ENCODE data around the gene DUSP21.
"Not testable (repeated sequence)": the region's sequence is repeated elsewhere in the genome, so short reads cannot be mapped to it uniquely, and the experiment has no call there.

Gene DUSP21

GRCh38 chrX:44843753-44844152 lies at the start of gene DUSP21:
Gene DUSP21 (plus strand): TSS chrX:44844021. CDS start chrX:44844133, 112 bp downstream.
- no peak for DNase-seq

- peak; percentile 69 for DNase-seq
These were observed 47.8 kb upstream of the DUSP21 start for GRCh38 chrX:44795945-44796450.

- DNase-seq, result no peak
These were observed 41.2 kb upstream of the DUSP21 start for GRCh38 chrX:44802613-44803012.

GRCh38 chrX:44815681-44816080 lies 28.1 kb upstream of the DUSP21 start:
- DNase-seq, result no peak

- no peak for DNase-seq
These were observed 27.5 kb upstream of the DUSP21 start for GRCh38 chrX:44816367-44816766.

- no peak for DNase-seq
These were observed 26.8 kb upstream of the DUSP21 start for GRCh38 chrX:44817029-44817428.

GRCh38 chrX:44822601-44823000 lies 21.2 kb upstream of the DUSP21 start:
- no peak for DNase-seq

- DNase-seq, result not testable (repeated sequence)
These were observed 20.6 kb upstream of the DUSP21 start for GRCh38 chrX:44823193-44823592.

GRCh38 chrX:44828008-44828605 lies 15.7 kb upstream of the DUSP21 start:
- DNase-seq, result no peak

GRCh38 chrX:44829832-44830231 lies 14.0 kb upstream of the DUSP21 start:
- no peak for DNase-seq

- DNase-seq, result no peak
These were observed 1.1 kb upstream of the DUSP21 start for GRCh38 chrX:44842550-44843317.

- no peak for DNase-seq
These were observed 511 bp upstream of the DUSP21 start for GRCh38 chrX:44843318-44843702.

- DNase-seq, result no peak
These were observed 383 bp downstream of the DUSP21 start for GRCh38 chrX:44844204-44844603.

GRCh38 chrX:44850891-44851290 lies 7.1 kb downstream of the DUSP21 start:
- DNase-seq, result not testable (repeated sequence)

GRCh38 chrX:44871114-44871645 lies 27.4 kb downstream of the DUSP21 start:
- DNase-seq, result no peak

GRCh38 chrX:44871931-44872820 lies 28.4 kb downstream of the DUSP21 start:
- peak; percentile 26 for DNase-seq

GRCh38 chrX:44872821-44873414 lies 29.1 kb downstream of the DUSP21 start, which contains the start of gene KDM6A:
Gene KDM6A (plus strand): TSS chrX:44873188. CDS start chrX:44873552, 364 bp downstream.
- DNase-seq, result peak; percentile 94

- peak; percentile 50 for DNase-seq
These were observed 29.8 kb downstream of the DUSP21 start for GRCh38 chrX:44873415-44874276.

- DNase-seq, result peak; percentile 29
These were observed 30.8 kb downstream of the DUSP21 start for GRCh38 chrX:44874420-44875184.

GRCh38 chrX:44875185-44875489 lies 31.3 kb downstream of the DUSP21 start:
- no peak for DNase-seq

GRCh38 chrX:44876086-44876485 lies 32.3 kb downstream of the DUSP21 start:
- DNase-seq, result no peak
